ENCODE measurements around the gene SLC6A3.

Gene SLC6A3

DNA sequence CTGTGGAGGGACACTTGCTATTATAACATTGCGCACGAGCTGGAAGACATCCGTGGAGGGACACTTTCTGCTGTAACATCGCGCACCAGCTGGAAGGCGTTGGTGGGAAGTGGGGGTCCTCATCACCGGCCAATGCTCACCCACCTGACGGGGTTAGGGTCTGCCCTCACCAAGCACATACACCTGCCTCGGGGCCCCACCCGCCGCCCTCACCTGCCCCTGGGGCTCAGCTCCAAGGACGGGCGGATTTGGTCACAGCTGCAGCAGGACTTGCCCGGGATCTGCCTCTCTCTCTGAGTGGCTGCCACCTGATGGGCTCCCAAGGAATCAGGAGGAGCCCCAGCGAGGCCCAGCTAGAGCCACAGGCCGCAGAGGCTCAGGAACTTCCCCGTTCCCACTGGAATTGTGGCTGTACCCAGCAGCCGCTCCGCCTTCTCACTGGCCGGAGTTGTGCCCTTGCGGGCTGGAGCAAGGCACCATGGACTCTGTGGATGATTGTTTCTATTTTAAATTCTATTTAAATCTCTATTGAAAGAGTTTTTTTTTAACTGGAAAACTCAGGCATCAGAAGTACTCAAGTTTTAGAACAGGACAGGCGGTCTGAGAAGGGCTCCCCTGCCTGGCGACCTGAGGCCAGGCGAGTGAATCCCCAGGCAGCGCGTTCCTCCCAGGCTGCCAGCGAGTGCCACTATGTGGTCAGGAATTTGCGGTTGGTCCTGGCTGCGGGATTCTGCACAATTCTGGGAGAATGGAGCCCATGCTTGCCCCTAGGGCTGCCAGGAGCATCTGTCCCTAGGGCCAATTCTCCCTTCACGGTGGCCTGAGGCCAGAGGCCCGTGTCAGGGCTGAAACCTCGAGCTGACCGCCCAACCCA, 38.9 kb upstream of the SLC6A3 start:
- TF ChIP-seq, protein P1, sequence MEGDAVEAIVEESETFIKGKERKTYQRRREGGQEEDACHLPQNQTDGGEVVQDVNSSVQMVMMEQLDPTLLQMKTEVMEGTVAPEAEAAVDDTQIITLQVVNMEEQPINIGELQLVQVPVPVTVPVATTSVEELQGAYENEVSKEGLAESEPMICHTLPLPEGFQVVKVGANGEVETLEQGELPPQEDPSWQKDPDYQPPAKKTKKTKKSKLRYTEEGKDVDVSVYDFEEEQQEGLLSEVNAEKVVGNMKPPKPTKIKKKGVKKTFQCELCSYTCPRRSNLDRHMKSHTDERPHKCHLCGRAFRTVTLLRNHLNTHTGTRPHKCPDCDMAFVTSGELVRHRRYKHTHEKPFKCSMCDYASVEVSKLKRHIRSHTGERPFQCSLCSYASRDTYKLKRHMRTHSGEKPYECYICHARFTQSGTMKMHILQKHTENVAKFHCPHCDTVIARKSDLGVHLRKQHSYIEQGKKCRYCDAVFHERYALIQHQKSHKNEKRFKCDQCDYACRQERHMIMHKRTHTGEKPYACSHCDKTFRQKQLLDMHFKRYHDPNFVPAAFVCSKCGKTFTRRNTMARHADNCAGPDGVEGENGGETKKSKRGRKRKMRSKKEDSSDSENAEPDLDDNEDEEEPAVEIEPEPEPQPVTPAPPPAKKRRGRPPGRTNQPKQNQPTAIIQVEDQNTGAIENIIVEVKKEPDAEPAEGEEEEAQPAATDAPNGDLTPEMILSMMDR (IDR thresholded peaks at IDR 0.05; ENCODE audit: low read depth, low read length), result no peak
- no peaks in the 10 kb centered on the region for H3K4me1 ChIP-seq
- no peaks in the 10 kb centered on the region for H3K9me3 ChIP-seq
- no peak overlapping the region for H3K4me3 ChIP-seq (ENCODE audit: low read depth, low read length)
- no peaks in the 10 kb centered on the region for H3K27me3 ChIP-seq
- DNase-seq, result no peak
- H3K36me3 ChIP-seq, result peaks cover 33% of the 10 kb centered on the region

DNA sequence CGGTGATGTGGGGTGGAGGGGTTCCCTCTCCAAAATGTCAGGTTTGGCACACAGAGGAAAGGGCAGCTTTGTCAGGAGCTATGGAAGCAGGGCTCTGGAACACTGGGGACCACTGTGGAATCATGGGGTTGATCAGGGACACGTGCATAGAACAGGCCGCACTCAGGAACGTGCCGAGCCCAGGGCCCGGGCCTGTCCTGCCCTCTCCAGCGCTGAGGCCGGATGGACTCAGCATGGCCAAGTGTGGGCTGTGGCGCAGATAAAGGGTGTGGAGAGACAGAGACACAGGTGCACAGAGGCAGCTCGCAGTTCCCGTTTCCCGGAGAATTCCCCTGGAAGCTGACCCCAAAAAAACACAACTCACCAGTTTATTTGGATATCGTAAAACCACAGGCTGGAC, 37.8 kb upstream of the SLC6A3 start:
- peaks cover 31% of the 10 kb centered on the region for H3K36me3 ChIP-seq
- DNase-seq, result no peak
- TF ChIP-seq, protein P1 (IDR thresholded peaks at IDR 0.05; ENCODE audit: low read depth, low read length), result no peak
- H3K4me1 ChIP-seq, result no peaks in the 10 kb centered on the region
- H3K9me3 ChIP-seq, result no peaks in the 10 kb centered on the region
- no peaks in the 10 kb centered on the region for H3K27me3 ChIP-seq
- no peak overlapping the region for H3K4me3 ChIP-seq (ENCODE audit: low read depth, low read length)

DNA sequence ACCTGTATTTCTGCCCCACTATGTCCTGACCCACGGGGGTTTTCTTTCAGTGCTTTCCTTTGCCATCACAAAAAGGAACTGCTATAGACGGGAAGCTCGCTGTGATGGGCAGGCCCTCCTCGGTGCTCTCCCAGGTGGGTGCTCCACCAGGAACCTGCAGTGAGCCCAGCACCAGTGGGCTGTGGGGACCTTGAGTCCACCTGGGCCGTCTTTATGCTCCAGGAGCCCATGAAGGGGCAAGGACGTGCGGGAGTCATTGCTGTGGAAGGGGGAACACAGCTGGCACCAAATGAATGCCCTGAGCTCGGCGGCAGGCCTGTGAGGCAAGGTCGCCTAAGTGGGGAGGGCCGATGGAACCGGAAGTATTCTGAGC, 36.7 kb upstream of the SLC6A3 start:
- TF ChIP-seq, protein P1 (IDR thresholded peaks at IDR 0.05; ENCODE audit: low read depth, low read length), result no peak
- Histone ChIP-seq H3K36me3 (peaks cover 28% of the 10 kb centered on the region), H3K27me3 (no peaks in the 10 kb centered on the region), H3K4me1 (no peaks in the 10 kb centered on the region), H3K4me3 (ENCODE audit: low read depth, low read length) (no peak overlapping the region), H3K9me3 (no peaks in the 10 kb centered on the region)
- no peak for DNase-seq

DNA sequence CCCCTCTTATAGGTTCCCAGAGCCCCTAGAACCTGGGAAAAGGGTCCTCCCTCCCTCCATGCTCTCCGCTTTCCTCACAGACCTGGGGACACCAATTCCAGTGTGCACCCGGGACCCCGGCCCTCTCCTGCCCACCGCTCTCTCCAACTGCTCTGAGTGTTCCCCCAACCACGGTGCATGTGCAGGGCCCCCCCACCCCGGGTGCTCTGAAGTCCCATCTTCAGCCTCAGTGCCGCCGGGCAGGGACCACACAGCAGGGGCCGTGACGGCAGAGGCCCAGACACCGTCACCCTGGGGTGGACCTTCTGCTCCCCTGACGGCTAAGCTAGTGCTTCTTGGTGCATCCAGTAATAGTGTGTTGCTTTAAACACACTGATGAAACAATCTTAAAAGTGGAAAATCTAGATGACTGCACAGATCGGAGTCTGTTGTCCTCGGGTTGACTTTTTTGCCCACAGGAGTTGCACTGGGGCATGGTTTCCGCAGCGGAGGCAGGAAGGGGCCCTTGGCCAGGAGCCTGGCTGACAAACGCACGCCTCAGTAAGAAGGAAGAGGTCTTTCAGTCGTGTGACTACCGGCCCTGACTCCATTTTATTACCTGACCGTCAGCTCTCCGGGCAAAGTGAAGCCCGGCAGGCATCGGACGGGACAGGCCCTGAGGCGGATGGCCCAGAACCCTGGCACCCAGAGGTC, 36.2 kb upstream of the SLC6A3 start:
- TF ChIP-seq, protein P1 (IDR thresholded peaks at IDR 0.05; ENCODE audit: low read depth, low read length), result no peak
- H3K4me3 ChIP-seq (ENCODE audit: low read depth, low read length), result no peak overlapping the region
- H3K27me3 ChIP-seq, result no peaks in the 10 kb centered on the region
- no peak for DNase-seq
- no peaks in the 10 kb centered on the region for H3K9me3 ChIP-seq
- H3K36me3 ChIP-seq, result peaks cover 30% of the 10 kb centered on the region
- H3K4me1 ChIP-seq, result no peaks in the 10 kb centered on the region

DNA sequence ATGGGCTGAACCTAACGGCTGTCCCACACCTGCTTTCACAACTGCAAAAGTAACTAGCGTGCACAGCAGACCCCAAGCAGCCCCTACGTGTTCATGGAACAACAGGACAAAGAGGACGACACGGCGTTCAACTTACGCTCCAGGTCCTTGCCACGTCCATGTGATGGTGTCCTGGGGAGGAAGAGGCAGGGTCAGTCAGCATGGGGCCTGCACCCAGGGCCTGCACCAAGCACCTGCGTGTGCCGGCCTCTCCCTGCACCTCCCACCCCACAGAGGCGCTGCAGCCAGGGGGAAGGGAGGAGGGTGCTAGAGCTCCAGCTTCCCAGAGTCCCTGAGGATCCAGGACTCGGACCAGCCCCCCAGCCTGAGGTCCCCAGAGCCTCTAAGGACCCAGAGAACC, 35.6 kb upstream of the SLC6A3 start:
- no peak for DNase-seq
- H3K36me3 ChIP-seq, result peaks cover 31% of the 10 kb centered on the region
- TF ChIP-seq, protein P1 (IDR thresholded peaks at IDR 0.05; ENCODE audit: low read depth, low read length), result no peak

DNA sequence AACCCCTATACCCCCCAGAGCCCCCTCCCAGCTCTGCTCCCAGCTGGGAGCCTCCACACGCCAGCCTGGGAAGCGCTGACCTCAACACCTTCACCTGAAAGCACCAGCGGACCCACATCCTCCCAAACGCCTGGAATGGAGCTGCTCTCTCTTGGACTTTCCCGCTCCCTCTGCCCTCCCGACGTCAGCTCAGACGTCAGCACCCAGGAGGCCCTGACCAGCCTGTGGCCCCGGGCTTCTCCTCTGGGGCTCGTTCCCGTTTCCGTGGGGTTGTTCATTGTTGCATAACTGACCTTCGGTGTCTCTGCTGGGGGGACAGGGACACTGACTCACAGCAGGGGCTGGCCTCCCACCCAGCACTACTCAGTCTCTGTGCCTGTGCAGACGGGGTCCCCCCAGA, 35.0 kb upstream of the SLC6A3 start:
- no peaks in the 10 kb centered on the region for H3K4me1 ChIP-seq
- peaks cover 27% of the 10 kb centered on the region for H3K36me3 ChIP-seq
- H3K9me3 ChIP-seq, result no peaks in the 10 kb centered on the region
- TF ChIP-seq, protein P1 (IDR thresholded peaks at IDR 0.05; ENCODE audit: low read depth, low read length), result no peak
- DNase-seq, result no peak
- H3K27me3 ChIP-seq, result no peaks in the 10 kb centered on the region
- no peak overlapping the region for H3K4me3 ChIP-seq (ENCODE audit: low read depth, low read length)

More for the DNA sequence above, 35.6 kb upstream of the SLC6A3 start:
- H3K9me3 ChIP-seq, result no peaks in the 10 kb centered on the region
- H3K4me1 ChIP-seq, result no peaks in the 10 kb centered on the region
- H3K4me3 ChIP-seq (ENCODE audit: low read depth, low read length), result no peak overlapping the region
- H3K27me3 ChIP-seq, result no peaks in the 10 kb centered on the region

Measured in BE2C (cell line).